ENCODE data around the gene INPP5E.

The INPP5E gene

DNA sequence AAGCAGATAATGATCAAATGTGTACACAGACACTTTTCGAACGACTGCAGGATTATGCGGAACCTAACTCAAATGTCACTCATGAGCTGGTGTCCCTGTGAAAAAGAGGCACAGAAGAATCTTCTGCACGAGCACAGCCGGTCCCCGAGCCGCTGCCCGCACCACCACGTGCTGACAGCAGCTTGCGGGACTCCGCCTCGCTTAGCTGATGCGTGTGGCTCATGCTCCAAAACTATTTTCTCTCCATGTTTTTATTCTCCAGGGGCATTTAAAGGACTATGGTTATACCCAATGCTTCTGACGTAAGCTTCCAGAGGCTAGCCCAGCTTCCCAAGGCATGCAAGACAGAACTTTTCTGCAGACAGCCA is 33.7 kb upstream of the INPP5E start:
- DNase-seq: no peak

DNA sequence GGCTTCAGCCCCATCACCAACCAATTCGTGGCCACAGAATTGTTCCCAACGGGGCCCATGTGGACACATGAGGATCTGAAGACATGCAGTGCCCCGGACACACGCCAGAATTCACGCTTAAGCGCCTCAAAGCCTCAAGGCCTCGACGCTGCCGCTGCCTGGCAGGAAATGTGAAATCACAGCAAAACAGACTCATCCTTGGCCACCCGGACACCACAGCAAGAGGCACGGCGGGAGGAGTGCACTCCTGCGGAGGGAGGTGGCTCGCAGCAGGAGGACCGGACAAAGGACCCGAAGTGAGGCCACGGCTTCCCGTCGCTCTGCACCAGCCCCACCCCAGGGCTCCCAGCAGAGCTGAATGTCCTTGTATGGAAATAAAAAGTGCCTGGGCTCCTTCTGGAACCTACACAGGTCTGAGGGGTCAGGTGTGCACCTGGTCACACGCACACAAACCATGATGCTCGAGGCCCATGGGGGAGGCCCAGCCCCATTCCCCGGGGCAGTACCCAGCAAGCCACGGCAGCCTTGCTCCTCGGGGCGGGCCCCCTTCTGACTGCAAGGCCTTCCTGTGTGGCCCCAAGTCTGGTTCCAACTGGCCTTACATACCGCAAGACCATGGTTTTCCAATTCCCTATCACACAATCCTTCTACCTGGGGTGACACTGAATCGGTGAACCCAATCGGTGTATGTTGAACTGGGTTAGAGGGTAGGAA is 33.2 kb upstream of the INPP5E start:
- no peak for DNase-seq

DNA sequence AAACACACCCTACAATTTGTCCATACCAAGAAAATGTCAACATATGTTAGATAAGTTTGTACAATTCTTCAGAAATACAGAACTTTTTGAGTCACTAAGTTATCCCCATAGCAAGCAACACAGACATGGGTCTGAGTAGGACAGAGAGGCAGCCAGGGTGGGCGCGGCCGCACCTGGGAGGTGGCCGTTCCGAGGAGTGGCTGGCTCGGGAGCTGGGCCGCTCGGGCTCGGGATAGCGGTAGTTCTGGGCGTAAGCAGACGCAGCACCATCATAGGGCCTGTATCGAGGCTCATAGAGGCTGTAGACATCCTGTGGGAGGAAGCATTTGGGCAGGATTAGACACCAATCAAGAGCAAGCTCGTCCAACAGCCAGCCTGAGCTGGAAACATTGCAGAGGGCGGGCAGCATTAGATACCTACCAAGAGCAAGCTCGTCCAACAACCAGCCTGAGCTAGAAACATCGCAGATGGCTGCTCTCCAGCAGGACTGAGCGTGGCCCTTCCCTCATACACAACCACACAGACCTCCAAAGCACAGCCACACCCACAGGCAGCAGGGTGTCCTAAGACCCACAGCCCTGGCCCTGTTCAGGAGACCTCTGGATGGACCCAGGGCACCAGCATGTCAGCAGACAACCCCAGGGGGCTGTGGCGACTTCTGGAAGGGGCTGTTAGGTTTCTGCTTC is 32.3 kb upstream of the INPP5E start:
- DNase-seq: no peak

DNA sequence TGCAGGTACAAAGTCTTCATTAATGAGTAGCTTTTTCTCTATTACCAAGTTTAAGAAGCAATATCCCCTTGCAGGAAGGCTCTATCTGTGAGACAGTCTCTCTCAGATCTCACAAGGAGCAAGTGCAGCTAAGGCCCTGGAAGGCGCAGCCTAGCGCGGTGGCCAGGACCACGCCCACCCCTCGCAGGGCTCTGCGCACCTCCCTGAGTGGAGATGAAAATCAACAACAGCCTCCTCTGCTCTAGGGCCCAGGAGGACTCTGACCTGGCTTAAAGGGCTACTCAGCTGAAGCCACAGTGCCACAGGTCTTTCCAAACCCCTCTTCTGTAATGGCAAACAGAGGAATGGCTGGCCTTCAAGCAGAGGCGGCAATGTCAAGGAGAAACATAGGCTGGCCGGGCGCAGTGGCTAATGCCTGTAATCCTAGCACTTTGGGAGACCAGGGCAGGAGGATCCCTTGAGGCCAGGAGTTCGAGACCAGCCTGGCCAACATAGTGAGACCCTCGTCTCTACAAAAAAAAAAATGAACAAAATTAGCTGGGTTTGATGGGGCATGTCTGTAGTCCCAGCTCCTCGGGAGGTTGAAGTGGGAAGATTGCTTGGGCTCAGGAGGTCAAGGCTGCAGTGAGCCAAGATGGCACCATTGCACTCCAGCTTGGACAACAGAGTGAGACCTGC is 31.3 kb upstream of the INPP5E start:
- no peak for DNase-seq

DNA sequence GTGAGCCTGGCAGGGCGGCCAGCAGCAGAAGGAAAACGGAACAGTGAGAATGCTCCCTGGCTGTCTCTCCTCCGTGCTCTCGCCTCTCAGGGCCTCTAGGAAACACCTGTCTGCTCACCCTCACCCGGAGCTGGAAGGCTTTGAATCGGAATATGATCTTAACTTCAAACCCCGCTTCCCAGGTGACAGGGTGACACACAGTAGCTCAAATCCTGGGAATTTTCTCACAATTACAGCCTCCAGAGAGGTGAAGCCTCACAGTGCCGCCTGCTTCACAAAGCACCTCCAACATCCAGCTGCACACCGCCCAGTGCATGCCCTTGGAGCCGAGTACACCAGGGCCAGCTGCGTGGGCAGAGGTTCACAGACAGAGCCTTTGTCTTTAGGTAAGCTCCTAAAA is 30.7 kb upstream of the INPP5E start:
- DNase-seq: no peak

DNA sequence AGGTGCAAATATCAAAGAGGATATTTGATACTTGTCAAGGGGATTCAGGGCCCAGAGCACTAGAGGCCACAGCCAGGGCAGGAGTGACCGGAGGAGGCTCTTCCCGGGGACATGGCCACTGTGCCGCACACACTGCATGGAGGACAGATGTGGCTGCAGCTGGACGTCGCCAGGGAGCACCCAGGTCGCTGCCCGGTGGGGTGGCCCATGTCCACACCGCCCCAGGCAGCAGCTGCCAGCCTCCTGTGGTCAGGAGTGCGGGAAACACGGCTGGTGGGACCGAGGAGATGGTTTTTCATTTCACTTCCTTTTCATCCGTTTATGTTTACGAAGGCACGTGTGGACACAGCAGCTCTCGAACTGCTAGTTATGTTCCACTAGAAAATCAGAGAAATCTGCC is 28.1 kb upstream of the INPP5E start:
- no peak for DNase-seq

DNA sequence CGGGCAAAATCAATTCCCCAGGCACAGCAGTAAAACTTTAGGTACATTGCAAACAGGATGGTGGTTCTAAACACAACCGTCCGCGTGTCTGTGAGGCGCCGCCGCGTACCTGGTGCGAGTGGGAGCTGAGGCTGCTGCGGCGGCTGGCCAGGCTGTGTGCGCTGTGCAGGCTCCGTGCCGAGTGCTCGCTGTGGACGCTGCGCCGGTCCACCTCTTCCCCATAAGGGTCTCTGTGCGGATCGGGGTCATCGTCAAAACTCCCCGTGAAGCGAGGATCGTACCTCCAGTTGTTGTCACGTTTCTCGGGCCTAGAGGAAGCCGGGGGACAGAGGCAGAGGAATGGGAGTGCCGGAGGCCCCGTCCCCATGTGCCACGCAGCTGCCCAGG is 26.5 kb upstream of the INPP5E start:
- no peak for DNase-seq

DNA sequence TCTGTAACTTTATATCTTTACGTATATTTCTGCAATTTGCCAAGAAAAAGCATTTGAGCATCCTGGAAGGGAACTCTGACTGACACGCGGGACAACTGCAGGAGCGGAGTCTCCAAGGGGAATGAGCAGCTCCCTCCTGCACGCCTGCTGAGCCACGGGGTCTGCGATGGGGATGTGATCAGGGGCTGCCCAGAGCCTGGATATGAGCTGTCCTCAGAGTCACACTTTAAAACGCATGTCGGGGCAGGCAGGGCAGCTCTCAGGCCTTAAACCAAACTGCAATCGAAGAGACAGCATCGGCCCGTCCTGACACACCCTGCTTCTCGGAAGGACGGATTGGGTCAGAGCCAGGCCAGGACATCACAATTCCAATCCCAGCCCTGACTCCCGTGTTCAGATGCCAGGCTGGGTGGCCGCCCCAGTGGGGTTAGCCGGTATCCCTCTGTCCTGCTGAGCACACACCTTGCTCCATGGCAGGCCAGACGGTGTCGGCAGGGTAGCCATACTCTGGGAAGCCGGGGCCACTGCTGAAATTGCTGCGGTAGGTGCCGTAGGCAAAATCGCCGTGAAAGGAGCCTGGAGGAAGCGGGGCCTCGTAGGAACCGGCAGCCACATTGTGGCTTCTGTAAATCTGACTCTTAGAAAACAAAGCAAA is 26.0 kb upstream of the INPP5E start:
- DNase-seq: no peak

DNA sequence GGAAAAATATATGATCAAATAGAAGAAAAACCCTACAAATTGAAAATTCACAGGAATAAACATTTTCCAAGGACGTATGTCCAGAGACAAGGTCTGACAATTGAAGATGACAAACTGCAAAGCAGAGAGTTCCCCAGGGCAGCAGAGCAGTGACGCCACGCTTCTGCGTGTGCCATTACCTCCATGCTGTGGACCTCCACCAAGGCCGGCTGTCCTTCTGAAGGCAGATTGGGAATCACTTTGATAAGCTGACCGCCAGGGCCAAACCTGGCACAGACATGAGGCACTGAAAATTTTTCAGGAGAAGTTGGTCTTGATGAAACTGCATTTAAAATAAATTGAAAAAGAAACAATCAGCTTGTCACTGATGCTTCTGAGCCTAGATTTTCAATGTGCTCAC is 24.6 kb upstream of the INPP5E start:
- no peak for DNase-seq

DNA sequence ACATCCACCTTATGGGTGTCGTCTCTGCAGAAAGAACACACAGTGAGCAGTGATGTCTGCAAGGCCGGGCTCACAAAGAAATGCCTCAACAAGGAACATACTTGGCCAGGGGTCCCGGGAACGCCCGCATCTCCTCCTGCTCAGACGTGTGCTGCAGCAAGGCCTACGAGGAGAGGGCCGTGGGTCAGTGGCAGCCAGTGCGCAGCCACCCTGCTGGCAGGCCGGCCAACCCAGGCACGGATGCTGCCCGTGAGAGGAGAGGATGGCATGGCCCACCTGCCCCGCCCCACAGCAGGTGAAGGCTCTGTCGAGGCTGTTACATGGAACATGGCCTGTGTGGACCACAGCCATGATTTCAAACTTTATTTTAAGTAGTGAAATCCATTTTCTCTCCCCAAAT is 23.9 kb upstream of the INPP5E start:
- no peak for DNase-seq

DNA sequence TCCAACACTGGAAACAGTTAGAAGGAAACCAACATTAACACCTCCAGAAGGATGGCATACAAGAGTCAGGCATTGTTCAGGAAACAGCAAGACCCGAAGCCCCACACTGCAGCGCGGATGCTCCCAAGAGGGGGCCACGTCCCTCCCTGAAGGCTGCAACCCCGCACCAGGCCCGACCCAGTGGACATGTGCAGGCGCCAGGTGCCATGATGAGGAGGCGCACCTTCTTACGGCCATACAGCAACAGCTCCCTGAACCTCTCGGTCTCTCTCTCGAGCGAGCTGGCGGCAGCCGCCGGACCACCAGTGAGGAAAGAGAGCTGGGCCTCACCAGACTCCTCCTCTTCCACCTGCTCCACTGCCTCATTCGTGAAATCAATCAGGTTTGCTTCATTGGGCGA is 23.0 kb upstream of the INPP5E start:
- no peak for DNase-seq

DNA sequence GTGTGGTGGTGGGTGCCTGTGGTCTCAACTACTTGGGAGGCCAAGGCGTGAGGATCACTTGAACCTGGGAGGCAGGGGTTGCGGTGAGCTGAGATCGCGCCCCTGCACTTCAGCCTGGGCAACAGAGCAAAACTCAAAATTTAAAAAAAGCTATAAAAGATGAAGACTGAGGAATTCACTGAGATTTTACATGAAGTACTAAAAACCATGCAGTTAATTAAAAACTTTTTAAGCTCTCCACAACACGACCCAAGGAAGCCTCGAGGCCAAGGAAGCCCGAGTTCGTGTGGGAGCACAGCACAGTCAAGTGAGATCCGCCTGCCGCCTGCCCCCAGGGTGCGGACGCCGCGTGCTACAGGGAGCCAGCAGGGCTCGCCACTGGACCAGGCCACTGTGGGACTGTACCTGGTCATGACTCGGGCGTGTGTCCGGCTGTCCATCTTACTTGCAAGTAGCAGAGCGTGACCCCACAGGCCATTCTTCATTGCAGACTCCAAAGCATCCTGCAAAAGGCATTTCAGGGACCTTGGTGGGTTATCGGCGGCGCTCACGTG is 21.2 kb upstream of the INPP5E start:
- no peak for DNase-seq

DNA sequence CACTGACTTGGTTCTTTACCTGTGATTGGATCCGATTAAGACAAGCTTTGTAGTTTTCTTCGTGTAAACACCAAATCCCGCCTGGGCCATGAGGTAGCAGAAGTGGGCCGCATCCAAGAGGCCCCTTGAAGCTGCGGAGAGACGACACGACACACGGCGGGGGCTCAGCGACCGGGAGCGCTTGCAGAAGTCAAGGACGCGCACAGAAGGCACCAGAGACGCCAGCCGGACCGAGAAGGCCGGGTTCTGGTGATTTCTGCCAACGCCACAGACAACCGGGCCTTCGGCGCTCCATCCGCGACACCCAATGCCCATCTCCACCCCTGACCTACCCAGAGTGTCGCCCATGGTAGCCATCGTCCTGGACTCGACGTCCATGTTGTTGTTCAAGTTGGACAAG is 19.8 kb upstream of the INPP5E start:
- DNase-seq: no peak

DNA sequence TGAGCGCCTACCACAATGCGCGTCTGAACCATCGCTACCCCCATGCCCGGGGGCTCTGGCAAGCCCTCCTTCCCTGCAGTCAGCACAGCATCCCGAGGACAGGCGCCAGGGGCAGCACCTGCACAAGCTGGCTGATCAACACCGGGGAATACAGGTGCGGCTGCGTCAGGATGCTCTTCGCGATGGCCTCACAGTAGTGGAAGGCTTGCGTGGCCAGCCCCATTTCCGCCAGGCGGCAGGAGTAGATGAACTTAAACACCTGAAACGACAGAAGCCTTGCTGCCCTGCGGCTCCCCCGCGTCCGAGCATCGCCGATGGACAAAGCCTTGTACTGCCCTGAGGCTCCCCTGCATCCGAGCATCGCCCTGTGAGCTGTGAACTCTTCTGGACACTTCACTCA is 17.7 kb upstream of the INPP5E start:
- no peak for DNase-seq

DNA sequence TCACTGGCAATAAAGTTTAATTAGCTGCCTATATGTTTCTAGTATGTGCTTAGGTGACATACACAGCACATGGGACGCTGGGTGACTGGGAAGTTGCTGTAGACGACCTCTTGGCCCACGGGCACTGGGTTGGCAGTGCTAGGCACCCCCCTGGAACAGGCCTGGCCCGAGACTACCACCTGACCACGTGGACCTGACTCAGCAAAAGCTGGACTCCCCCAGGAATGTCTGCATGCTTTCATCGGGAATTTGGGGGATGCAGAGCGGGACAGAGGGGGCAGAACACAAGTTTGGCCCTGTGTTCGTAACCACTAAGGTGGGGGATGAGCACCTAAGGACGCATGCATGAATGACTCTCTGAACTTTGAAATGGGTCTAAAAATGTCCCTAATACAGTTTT is 16.6 kb upstream of the INPP5E start:
- DNase-seq: no peak

DNA sequence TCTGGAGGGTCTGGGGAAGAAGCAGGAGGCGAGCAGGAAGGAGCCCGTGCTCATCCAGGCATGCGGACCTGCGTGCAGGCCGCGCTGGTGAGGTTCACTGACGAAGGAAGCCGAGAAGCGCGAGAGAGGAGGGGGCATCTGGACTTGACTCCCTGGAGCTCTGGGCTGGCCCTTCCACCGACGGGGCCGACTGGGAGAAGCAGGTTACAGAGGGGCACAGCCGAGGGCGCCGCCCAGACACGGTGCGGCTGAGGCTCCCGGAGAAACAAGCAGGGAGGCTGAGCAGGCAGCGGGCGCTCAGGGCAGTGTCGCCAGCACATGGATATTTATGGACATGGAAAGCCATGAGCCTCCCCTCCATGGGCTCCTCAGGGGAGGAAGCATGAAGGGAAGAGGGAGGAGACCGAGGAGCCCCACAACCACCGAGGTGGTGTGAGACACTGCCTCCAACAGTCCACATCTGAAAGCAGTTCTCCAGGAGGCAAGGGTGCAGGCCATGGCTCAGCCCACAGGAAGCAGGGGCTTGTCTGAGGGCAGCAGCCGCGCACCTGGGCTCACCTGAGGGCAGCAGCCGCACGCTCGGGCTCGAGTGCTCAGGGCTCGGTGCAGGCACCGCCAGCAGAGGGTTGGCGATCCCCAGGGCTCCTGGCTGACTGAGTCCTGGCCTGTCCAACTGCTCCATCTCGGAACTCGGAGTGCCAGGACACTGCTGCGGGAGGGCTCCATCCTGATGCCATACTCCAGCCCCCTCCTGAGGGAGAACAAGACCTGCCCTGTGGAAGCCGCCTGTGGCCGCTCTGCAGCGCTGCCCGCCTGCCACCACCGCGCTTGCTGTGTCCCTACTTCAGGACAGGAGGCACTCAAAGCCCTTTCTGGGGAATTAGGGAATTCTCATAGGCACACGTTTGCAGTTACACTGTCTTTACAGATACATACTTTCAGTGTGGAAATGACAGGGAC is 15.7 kb upstream of the INPP5E start:
- no peak for DNase-seq

DNA sequence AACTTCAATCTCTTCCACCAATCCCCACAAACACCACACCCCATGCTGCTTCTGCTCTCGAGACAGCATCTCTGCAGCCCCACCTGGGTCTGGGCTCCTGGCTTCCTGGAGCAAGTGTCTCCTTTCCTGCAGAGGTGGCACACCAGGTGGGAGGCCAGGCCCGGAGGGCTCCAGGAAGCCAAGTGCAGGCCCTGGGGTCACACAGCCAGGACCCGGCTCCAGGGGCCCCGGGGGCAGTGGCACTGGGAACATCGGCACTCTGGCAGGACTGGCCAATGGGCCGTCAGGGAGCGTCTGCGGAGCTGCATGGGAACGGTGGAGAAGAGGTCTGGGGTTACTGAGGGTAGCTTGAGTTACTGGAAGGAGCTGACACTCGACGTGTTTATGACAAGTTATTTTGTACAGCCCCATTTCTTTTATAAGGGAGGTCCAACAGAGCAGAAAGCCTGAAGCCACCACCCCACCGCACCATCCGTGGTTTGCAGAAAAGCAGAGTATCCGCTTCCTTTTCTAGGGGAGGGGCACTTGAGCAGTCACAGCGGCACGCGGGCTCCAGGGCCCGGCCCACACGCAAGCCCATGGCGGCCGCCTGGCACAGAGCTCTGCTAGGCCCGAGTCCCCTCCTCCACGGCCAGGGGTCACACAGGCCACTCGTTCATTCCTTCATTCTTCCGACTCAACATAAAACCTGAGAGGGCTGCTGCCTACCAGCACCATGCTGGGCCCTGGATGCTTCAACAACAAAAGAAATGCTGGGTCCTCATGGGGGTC is 14.6 kb upstream of the INPP5E start:
- no peak for DNase-seq

DNA sequence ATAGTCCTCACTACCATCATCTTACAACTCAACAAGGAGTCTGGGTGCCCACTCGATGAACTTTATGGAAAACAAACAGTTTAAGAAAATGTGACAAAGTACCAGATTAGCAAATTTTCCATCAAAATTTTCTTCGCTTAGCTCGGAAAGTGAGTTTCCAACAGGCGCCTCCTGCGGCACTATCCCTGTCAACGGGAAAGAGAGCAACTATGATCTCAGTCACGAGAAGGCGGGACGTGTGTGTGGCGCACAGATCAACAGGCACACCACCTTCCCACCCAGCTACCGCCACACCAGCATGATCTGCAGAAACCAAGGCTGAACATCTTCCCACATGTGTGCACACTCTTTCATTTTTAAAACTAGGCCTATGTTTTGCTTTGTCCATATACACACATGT is 13.7 kb upstream of the INPP5E start:
- no peak for DNase-seq

DNA sequence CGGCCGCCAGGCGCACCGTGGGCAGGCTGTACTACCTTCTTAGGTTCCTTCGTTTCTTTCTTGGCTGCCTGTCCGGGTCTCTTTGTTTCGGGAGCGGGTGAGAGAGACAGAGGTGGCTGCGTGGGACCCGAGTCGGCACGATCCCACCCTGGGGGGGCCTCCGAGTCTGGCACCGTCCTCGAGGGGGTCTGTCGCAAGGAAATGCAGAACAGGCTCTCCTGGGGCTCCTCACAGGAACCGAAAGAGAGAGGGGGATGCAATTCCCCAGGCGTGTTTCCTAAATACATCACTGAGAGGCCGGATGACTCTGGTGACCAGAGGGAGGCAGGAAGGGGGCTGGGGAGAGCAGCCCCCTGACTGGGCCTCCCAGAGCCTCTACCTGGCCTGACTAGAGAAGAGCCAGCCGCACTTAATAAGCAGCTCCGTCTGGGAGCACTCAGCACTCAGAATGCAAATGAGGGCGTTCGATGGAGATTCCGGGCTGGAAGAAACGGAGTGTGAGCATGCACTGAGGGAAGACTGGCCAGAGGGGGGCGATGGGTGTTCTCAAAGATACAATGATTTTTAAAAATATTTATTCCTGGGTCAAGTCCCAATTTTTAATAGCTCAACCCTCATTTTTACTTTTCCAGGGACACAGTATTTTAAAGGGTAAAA is 11.7 kb upstream of the INPP5E start:
- DNase-seq: no peak

DNA sequence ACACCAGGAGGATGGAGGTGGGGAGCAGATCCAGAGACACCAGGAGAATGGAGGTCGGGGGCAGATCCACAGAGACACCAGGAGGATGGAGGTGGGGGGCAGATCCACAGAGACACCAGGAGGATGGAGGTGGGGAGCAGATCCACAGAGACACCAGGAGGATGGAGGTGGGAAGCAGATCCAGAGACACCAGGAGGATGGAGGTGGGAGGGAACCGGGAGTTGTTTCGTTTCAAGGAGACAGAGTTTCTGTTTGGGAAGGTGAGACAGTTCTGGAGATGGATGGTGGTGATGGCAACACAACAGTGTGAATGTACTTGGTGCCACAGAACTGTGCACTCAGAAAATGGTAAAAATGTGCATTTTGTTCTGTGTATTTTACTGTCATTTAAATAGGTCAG is 9.0 kb upstream of the INPP5E start:
- no peak for DNase-seq

DNA sequence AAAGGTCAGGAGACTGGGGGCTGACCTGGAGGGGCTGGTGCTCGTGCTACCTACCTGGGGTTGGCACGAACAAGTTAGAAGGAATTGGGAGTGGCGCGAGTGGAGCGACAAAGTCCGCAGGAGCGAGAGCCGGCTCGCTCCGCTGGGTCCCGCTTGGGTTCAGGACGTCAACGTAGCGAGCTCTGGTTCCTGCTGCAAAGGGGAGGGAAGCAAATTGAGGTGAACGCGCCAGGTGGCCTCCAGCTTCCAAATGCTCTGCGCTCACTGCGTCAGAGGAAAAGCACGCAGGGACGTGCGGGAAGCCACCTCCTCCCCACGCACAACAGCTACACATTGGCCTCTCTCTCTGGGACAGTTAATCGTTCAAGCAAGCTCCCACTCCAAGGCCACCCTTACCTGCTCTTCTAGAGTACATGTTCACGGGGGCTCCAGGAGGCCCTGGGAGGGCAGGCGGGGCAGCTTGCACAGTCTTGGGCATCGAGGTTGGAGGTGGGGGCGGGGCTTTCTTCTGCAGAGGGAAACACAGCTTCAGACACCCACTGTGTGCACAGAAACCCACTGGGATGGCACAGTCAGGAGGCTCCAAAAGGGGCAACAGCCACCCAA is 7.6 kb upstream of the INPP5E start:
- DNase-seq: no peak

Data from NK-92 treated with Interleukin-12 subunit alpha and Interleukin-12 subunit beta, amount 100 ng/mL, for 24 hours (cell line).